Fibroblast of skin of abdomen (primary cell): Measurements from ENCODE around the gene HSF2BP.
"Not testable (repeated sequence)": the region's sequence is repeated elsewhere in the genome, so short reads cannot be mapped to it uniquely, and the experiment has no call there.

ENCODE experiments used
- DNase-seq: peaks from one replicate; pipeline ENCODE4 v3.0.0-alpha.2; 2013

Gene HSF2BP

DNA sequence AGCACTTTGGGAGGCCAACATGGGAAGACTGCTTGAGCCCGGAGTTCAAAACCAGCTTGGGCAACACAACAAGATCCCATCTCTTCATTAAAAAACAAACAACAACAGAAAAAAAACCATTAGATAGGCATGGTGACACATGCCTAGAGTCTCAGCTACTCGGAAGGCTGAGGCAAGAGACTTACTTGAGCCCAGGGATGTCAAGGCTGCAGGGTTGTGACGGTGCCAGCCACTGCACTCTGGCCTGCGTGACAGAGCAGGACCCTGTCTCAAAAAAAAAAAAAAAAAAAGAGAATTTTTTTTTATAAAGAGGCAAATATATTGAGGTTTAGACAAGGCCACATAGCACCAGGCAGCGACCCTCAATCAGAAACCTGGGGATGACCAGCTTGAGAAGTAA is 62.7 kb downstream of the HSF2BP start:
- DNase-seq, result no peak

DNA sequence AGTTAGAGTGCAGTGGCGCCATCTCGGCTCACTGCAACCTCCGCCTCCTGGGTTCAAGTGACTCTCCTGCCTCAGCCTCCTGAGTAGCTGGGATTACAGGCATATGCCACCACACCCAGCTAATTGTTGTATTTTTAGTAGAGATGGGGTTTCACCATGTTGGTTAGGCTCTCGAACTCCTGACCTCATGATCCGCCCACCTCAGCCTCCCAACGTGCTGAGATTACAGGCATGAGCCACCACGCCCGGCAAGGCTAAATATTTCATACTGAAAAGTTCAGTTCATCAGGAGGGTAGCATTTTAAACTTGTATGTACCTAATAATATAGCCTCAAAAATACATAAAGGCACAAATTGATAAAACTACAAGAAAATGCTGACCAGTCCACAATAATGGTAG is 63.5 kb downstream of the HSF2BP start:
- DNase-seq, result not testable (repeated sequence)

GRCh38 chr21:43593078-43593477 is 66.2 kb downstream of the HSF2BP start:
- peak; percentile 38 for DNase-seq

GRCh38 chr21:43591571-43591970 is 67.7 kb downstream of the HSF2BP start:
- no peak for DNase-seq

DNA sequence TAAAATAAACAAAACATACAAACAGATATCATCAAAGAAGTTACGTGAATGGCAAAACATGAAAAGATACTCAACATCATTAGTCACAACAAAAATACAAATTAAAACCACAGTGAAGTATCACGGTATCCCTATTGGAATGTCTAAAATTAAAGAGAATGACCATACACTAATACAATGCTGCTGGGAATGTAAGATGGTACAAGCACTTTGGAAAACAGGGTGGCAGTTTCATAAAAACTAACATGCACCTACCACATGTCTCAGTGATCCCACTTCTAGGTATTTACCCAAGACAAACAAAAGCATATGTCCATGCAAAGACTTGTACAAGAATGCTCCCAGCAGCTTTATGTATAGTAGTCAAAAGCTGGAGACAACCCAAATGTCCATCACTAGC is 69.1 kb downstream of the HSF2BP start:
- DNase-seq, result peak; percentile 46

- no peak for DNase-seq
Measured at GRCh38 chr21:43588957-43589356, 70.3 kb downstream of the HSF2BP start.

GRCh38 chr21:43585924-43586413 is 73.3 kb downstream of the HSF2BP start:
- DNase-seq, result peak; percentile 99

- no peak for DNase-seq
Measured at GRCh38 chr21:43585514-43585913, 73.8 kb downstream of the HSF2BP start.

GRCh38 chr21:43581453-43581852 is 77.8 kb downstream of the HSF2BP start:
- DNase-seq, result no peak

GRCh38 chr21:43578677-43579303 is 80.5 kb downstream of the HSF2BP start:
- DNase-seq, result peak; percentile 84

DNA sequence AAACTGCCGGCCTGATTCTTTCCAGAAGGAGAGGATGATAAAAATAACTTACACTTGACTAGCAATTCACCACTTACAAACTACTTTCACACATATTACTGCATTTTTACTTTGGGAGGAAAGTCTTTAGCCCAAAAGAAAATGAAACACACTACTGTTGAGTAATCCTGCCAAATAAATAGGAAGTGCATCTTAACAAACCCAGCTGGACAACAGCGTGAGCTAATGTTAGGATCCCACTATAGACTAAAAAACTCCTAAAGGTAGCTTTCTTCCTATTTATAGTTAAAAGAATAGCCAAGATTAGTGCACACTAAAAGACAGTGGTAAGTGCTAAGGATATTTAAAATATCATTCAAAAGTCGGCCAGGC is 83.8 kb downstream of the HSF2BP start:
- DNase-seq, result no peak

- DNase-seq, result no peak
Measured at GRCh38 chr21:43574741-43575472, 84.4 kb downstream of the HSF2BP start.

DNA sequence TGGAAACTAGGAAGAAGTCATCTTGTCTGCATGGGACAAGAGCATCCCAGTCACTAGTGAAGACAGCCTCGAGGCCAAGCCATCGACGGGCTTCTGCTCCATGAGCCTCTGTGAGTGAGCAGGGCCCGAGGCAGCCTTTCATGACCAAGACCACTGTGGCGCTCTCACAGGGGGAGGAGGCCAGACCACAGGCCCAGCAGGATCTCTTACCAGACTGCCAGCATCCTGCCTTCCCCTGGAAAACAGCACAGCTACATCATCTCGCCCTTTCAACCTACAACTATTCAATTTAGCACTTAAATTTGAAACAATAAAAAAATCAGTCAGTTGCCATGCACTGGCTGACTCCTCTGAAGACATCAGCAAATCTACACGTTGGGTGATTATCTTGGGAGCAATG is 85.4 kb downstream of the HSF2BP start:
- no peak for DNase-seq

DNA sequence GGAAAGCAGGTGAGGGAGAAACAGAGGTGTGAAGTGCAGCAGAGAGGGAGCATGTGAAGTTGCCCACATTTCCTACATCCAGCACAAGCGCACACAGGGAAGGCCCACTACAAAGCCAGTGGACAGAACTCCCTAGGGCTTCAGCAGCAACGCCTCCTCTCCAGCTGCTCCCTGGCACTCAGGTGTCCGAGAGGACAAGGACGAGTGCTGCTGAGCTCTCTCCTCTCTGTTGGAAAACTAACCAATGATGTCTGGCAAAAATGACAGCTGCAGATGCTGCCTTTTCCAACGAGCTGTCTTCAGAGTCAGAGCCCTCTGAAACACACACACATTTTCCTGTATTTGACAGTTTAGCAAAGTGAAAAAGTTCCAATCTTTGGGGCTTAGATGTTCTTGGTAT is 86.8 kb downstream of the HSF2BP start:
- no peak for DNase-seq

- DNase-seq, result no peak
Measured at GRCh38 chr21:43571976-43572375, 87.3 kb downstream of the HSF2BP start.

DNA sequence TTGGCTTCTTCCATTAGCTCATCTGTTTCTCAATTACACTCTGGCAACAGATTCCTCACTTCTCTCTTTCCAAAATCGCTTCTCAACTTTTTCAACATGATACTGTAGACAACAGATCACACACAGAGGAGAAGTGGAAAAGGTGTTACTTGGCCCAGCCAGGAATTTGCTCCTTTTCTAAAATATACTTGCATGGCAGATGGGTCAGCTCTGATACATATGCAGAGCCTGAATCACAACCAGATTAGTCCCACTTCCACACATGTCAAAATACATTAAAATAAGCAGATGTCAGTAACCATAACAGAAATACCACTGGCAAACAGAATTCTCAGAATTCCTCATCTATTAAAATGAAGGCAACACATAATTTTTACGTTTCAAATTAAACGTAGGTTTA is 89.1 kb downstream of the HSF2BP start:
- not testable (repeated sequence) for DNase-seq

- not testable (repeated sequence) for DNase-seq
Measured at GRCh38 chr21:43562451-43562850, 96.8 kb downstream of the HSF2BP start.

DNA sequence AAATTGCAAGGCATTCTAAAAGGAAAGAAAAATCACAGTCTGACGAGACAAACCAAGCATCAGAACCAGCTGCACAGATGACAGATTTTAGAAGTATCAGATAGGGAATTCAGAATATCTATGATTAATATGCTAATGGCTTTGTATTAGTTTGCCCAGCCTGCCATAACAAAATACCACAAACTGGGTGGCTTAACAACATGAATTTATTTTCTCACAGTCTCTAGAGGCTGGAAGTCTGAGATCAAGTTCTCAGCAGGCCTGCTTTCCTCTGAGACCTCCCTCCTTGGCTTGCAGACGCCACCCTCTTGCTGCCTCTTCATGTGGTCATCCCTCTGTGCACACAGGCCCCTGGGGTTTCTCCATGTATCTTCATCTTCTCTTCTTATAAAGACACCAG is 118.7 kb downstream of the HSF2BP start:
- DNase-seq, result not testable (repeated sequence)

- DNase-seq, result not testable (repeated sequence)
Measured at GRCh38 chr21:43522495-43523131, 136.7 kb downstream of the HSF2BP start.

DNA sequence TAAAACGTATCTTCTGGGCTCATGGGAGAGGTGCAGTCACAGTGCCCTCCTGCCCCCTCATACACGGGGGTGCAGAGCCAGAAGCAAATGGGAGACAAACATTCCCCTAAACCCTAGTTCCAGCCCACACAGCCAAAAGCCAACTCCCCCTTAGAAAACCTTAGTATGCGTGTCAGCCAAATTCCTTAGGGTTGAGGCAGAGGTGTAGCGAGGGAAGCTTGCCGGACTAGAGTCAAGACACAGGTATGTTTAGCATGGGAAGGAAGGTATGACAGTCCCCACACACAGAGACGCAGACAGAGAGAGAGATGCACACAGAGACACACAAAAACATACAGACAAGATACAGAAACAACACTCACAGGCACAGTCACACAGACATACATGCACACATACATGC is 141.6 kb downstream of the HSF2BP start:
- not testable (repeated sequence) for DNase-seq

- not testable (repeated sequence) for DNase-seq
Measured at GRCh38 chr21:43516860-43517627, 142.2 kb downstream of the HSF2BP start.

DNA sequence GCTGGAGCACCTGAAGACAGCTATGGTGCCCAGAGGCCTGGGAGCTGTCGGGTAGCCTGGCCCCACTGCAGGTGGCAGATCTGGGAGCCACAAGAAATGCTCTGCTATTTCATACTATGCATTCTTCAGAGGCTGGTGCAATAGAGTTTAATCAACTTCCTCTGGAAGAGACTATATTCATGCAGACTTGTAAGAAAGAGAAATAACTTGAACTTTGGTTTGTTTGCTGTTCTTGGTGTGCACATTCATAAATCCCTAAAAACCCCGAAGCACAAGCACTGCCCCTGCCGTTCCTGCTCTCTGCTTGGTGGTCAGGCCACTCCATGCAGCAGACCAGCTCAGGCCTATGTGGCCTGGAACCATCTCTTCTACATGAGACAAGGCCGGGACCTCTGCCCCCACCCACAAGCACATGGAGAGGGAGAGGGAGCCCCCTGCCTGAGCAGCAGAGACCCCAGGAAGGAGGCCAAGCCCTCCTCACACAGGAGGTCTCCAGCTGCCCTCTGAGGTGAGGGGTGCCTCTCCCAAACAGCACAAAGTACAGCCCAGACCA is 142.9 kb downstream of the HSF2BP start:
- DNase-seq, result not testable (repeated sequence)

DNA sequence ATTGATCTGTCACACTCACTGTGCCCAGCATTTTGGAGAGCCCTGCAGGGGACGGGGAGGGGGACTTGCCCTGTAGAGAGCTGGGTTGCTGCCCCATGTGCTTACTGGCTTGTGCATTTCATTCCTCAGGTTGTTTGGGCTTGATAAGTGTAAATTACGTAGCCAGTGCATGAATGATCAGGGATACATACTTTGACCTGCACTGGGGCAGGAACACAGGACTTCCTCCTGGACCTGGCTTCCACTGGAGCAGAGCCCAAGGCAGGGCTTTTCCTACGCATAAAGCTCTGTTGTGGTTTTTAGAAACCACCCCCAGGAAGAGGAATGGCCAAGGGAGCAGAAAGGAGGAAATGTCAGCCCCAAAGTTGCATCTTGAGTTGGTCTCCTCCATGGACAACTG is 144.5 kb downstream of the HSF2BP start:
- not testable (repeated sequence) for DNase-seq
